ENCODE results near the gene IL10.

IL10 gene

GRCh38 chr1:206800411-206800810, 28.1 kb upstream of the IL10 start:
- no peak for TF ChIP-seq CTCF (conservative IDR thresholded peaks at IDR 0.05; ENCODE audit: control insufficient read depth, insufficient read depth, low read depth, low read length)
- DNase-seq (ENCODE audit: low read depth), result peak; percentile 61

GRCh38 chr1:206799311-206799710, 27.0 kb upstream of the IL10 start:
- no peak overlapping the region for H3K4me3 ChIP-seq (ENCODE audit: control insufficient read depth, low read depth, low read length)
- DNase-seq (ENCODE audit: low read depth), result no peak
- TF ChIP-seq CTCF (conservative IDR thresholded peaks at IDR 0.05; ENCODE audit: control insufficient read depth, insufficient read depth, low read depth, low read length), result no peak

More at GRCh38 chr1:206800411-206800810, 28.1 kb upstream of the IL10 start:
- H3K4me3 ChIP-seq (ENCODE audit: control insufficient read depth, low read depth, low read length), result no peak overlapping the region

DNA sequence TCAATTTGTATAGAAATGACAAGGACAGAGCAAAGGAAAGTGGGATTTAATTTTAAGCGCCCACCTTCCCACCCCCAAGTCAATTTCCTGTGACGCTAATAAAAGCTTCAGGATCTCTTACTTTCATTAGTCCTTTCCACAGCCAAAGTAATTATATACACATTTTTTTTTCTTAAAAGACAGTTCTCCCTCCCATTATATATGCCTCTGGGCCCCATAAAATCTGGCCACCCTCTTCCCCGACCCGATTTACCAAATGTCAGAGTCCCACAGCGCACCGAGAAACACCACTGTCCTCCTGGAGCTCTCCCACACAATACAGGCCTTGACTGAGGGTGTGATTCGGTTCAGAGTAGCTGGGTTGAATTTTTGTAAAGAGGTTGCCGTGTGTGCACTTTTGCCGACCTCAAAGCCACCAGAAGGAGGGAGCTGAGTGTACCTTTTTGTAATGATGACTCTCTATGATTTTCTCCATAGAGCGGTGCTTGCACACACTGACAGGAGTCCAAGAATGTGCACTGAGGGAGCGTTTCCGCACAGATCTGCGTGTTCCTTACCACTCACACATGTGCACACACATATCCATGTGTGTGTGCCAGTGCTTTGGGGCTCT, 26.2 kb upstream of the IL10 start:
- DNase-seq (ENCODE audit: low read depth), result no peak
- no peak for TF ChIP-seq CTCF (conservative IDR thresholded peaks at IDR 0.05; ENCODE audit: control insufficient read depth, insufficient read depth, low read depth, low read length)

DNA sequence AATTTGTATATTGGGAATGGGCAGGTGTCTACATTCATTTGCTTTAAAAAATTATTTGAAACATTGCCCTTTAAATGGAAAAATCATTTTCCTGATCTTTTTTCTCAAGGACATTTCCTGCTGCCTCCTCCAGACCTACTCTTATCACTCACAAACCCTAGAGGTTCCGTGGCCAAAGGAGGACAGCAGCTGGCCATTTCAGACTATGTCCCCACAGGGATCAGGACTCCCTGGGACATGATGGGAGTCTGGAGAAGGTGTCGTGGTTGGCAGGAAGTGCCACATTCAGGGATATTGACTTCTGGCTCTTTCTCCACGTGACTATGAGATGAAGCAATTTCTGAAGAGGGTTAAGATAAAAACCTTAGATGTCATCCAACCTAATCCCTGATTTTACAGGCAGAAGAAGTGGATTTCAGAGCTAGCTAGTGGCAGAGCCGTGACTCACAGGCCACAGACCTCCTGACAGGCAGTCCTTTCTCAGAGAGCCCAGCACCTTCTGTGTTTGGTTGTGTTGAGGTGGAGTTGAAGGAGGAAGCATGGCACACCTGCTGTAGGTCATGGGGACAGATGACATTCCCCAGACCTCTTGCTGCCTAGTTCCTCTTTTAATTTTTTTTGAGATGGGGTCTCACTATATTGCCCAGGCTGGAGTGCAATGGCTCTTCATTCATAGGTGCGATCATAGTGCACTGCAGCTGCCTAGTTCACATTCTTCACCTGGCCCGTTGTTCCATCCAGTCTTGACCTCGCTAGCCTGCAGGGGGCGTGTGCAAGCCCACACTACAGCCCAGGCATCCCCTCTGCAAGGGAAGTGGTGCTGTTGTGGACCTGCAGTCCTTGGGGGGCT, 25.5 kb upstream of the IL10 start:
- no peak overlapping the region for H3K4me3 ChIP-seq (ENCODE audit: control insufficient read depth, low read depth, low read length)
- TF ChIP-seq CTCF (conservative IDR thresholded peaks at IDR 0.05; ENCODE audit: control insufficient read depth, insufficient read depth, low read depth, low read length), result peak; percentile 53
- no peak for DNase-seq (ENCODE audit: low read depth)

More for the DNA sequence above, 26.2 kb upstream of the IL10 start:
- no peak overlapping the region for H3K4me3 ChIP-seq (ENCODE audit: control insufficient read depth, low read depth, low read length)

- no peak overlapping the region for H3K4me3 ChIP-seq (ENCODE audit: control insufficient read depth, low read depth, low read length)
- DNase-seq (ENCODE audit: low read depth), result no peak
- no peak for TF ChIP-seq CTCF (conservative IDR thresholded peaks at IDR 0.05; ENCODE audit: control insufficient read depth, insufficient read depth, low read depth, low read length)
These were observed 24.7 kb upstream of the IL10 start for GRCh38 chr1:206796981-206797402.

DNA sequence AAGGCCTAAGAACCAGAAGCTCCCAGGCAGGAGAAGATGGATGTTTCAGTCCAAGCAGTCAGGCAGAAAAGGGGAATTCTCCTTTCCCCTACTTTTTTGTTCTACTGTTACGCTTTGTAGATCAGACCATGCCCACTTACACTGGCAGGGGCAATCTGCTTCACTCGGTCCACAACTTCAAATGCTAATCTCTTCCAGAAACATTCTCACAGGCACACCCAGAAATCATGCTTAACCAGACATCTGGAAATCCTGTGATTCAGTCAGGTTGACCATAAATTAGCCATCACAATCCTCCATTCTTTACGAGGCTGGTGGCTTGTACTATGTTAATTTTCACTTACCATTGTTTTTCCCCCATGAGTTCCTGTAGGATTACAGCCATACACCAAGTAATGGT, 23.8 kb upstream of the IL10 start:
- no peak for TF ChIP-seq CTCF (conservative IDR thresholded peaks at IDR 0.05; ENCODE audit: control insufficient read depth, insufficient read depth, low read depth, low read length)
- no peak overlapping the region for H3K4me3 ChIP-seq (ENCODE audit: control insufficient read depth, low read depth, low read length)
- DNase-seq (ENCODE audit: low read depth), result no peak

Measured in fibroblast of mammary gland (primary cell).